Measurements from ENCODE around the gene PALM. TPM values are rescaled to one million over a fixed set of nuclear protein-coding genes. Genes with fewer than 3 reads are reported as not detected.

The PALM gene
- total RNA-seq, 2 donors from 2014 or later: 14.4 to 28.4 TPM

- peak overlapping the region; percentile 97 for H3K4me3 ChIP-seq
- H3K27me3 ChIP-seq (replicated peaks; ENCODE audit: insufficient read depth): no peaks in the 10 kb centered on the region
- H3K9me3 ChIP-seq: no peaks in the 10 kb centered on the region
- peaks cover 14 to 23% of the 10 kb centered on the region in 2 donors for H3K4me1 ChIP-seq (ENCODE audit: control insufficient read depth in 1 of 2, low read depth in 2 of 2)
- TF ChIP-seq CTCF (IDR thresholded peaks at IDR 0.05): no peak
- ATAC-seq (ENCODE audit: insufficient number of reproducible peaks, low FRiP score, low read depth): no peak
- peaks cover 6% of the 10 kb centered on the region for H3K36me3 ChIP-seq
- no peak for DNase-seq (ENCODE audit: low spot score)
- H3K27ac ChIP-seq: peak overlapping the region; percentile 96 to 99
Measured at GRCh38 chr19:677601-678436, 30.9 kb upstream of the PALM start.

GRCh38 chr19:678791-679388 lies 29.8 kb upstream of the PALM start:
- no peaks in the 10 kb centered on the region for H3K9me3 ChIP-seq
- TF ChIP-seq CTCF (IDR thresholded peaks at IDR 0.05): no peak
- DNase-seq (ENCODE audit: low spot score) (no peak), ATAC-seq (ENCODE audit: insufficient number of reproducible peaks, low FRiP score, low read depth) (no peak)
- H3K36me3 ChIP-seq: peaks cover 6% of the 10 kb centered on the region
- peak overlapping the region; percentile 96 to 99 for H3K27ac ChIP-seq
- peaks cover 14 to 23% of the 10 kb centered on the region in 2 donors for H3K4me1 ChIP-seq (ENCODE audit: control insufficient read depth in 1 of 2, low read depth in 2 of 2)
- H3K27me3 ChIP-seq (replicated peaks; ENCODE audit: insufficient read depth): no peaks in the 10 kb centered on the region
- H3K4me3 ChIP-seq: peak overlapping the region; percentile 76

- no peaks in the 10 kb centered on the region for H3K9me3 ChIP-seq
- peak overlapping the region; percentile 76 for H3K4me3 ChIP-seq
- H3K4me1 ChIP-seq (ENCODE audit: control insufficient read depth in 1 of 2, low read depth in 2 of 2): peaks cover 14 to 23% of the 10 kb centered on the region in 2 donors
- peak overlapping the region; percentile 96 to 99 for H3K27ac ChIP-seq
- DNase-seq (ENCODE audit: low spot score) (no peak), ATAC-seq (ENCODE audit: insufficient number of reproducible peaks, low FRiP score, low read depth) (no peak)
- no peaks in the 10 kb centered on the region for H3K27me3 ChIP-seq (replicated peaks; ENCODE audit: insufficient read depth)
- TF ChIP-seq CTCF (IDR thresholded peaks at IDR 0.05): no peak
- peaks cover 6% of the 10 kb centered on the region for H3K36me3 ChIP-seq
Measured at GRCh38 chr19:679418-680286, 29.1 kb upstream of the PALM start.

- Histone ChIP-seq H3K36me3 (peaks cover 6% of the 10 kb centered on the region), H3K4me3 (peak overlapping the region; percentile 76), H3K9me3 (no peaks in the 10 kb centered on the region), H3K27me3 (replicated peaks; ENCODE audit: insufficient read depth) (no peaks in the 10 kb centered on the region), H3K4me1 (ENCODE audit: control insufficient read depth in 1 of 2, low read depth in 2 of 2) (peaks cover 14 to 23% of the 10 kb centered on the region in 2 donors), H3K27ac (peak overlapping the region; percentile 96 to 99)
- TF ChIP-seq CTCF (IDR thresholded peaks at IDR 0.05): peak; percentile 35
- peak; percentile 77 for ATAC-seq (ENCODE audit: insufficient number of reproducible peaks, low FRiP score, low read depth)
- DNase-seq (ENCODE audit: low spot score): peak; percentile 96
Measured at GRCh38 chr19:680287-681028, 28.3 kb upstream of the PALM start.

All from thoracic aorta (tissue), 2 donors.